Nucleus accumbens (tissue), 56 donors: ENCODE data around the gene KRTAP10-9.
"Not testable (repeated sequence)": the region's sequence is repeated elsewhere in the genome, so short reads cannot be mapped to it uniquely, and the experiment has no call there.

ENCODE experiments used
- DNase-seq, 56 donors: peaks; one replicate each; lab custom pipeline; 2025; lab: John Stamatoyannopoulos, UW

The KRTAP10-9 gene

DNA sequence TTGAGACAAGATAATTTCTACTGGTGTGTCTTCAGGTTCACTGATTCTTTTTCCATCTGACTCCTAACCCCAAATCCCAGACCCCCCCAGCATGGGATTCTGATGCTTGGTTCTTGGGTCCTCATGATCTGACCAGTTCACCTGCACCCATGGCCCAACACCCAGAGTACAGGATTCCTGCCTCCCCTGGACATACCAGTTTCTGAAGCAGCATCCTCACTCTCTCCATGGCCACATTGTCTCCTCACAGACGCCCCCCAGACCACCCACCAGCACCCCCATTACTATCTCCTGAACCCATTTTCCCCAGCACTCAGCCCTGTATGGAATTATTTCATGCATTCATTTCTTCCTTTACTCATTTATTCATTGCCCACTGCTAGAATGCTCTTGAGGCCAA is 30.0 kb downstream of the KRTAP10-9 start:
- DNase-seq, result no peak

DNA sequence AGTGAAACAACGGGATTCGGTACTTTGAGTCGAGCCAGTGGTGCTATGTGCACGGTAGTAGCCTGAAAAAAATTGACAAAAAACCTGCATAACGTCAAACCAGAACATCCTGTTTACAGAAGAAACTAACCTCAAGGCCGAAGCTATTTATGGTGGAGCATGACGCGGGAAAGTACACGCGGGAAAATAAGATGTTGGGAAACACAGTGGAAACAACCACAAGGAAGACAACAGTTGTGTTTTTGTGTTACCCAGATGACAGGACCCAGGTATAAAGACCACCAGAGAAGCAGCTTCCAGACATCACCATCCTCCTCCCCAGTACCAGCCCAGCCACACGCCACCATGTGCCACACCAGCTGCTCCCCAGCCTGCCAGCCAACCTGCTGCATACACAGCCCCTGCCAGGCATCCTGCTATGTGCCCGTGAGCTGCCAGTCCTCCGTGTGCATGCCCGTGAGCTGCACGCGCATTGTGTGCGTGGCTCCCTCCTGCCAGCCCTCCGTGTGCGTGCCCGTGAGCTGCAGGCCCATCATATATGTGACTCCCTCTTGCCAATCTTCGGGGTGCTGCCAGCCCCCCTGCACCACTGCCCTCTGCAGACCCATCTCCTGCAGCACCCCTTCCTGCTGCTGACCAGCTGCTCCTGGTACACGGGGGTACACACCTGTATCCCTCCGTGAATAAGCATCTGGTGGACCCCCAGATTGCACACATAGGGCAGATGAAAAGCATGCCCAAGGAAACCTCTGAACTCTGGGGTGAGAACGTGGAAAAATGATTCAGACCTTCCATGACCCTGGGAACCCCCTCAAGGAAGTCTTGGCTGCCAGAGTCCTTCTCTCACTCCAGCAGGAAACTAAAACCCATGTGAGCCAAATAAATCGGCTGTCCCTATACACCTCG is 31.0 kb downstream of the KRTAP10-9 start, which contains the start of gene KRTAP12-3:
KRTAP12-3 (plus strand) TSS at position 298 of the 906 bp plus-strand sequence; CDS start at position 346, 48 bp downstream.
- no peak for DNase-seq

DNA sequence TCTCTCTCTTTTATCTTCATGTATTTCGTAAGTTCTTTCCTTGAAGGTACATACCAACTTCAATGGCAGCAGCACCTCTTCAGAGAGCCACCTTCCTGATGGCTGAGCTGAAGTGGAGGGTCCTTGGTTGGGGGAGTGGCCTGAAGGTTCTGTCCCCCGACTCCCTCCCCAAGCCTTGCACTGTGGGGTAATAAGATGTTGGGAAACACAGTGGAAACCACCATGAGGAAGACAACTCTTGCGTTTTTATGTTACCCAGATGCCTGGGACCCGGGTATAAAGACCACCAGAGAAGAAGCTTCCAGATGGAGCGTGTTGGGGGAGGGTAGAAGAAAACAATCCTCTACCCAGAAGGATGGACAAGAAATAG is 31.6 kb downstream of the KRTAP10-9 start:
- DNase-seq, result no peak

DNA sequence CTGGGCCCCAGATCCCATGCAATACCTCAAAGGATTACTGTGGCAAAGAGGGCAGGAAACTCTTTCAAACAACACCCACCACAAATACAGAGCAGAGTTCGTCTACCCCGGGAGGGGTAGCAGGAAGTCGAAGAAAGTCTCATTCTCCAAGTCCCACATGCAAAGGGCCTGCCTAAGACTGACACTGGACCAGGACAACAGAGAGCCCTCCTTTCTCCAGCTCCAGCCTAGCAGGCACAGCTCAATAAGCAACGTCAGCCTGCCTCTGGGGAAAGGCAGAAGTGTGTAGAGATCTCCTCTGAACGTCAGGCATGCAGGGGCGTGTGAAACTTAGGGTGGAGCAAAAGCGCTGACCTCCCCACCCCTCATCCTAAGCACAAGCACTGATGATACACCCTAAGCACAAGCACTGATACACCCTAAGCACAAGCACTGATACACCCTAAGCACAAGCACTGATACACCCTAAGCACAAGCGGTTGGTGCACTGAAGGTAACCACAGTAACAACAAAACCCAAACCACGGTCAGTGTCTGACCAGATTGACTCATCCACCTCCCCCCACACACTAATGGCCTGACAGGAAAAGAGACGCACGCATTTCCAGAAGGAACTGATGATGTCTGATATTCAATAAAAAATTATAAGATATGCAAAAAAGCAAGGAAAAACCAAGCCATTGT is 32.2 kb downstream of the KRTAP10-9 start:
- DNase-seq, result no peak

DNA sequence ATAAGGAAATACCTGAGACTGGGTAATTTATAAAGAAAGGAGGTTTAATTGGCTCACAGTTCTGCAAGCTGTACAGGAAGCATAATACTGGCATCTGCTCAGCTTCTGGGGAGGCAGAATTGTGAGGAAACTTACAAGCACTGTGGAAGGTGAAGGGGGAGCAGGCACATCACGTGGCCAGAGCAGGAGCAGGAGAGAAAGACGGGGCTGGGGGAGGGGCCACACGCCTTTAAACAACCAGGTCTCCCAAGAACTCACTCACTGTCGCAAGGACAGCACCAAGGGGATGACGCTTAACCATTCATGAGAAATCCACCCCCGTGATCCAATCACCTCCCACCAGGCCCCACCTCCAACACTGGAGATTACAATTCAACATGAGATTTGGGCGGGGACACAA is 34.7 kb downstream of the KRTAP10-9 start:
- not testable (repeated sequence) for DNase-seq

DNA sequence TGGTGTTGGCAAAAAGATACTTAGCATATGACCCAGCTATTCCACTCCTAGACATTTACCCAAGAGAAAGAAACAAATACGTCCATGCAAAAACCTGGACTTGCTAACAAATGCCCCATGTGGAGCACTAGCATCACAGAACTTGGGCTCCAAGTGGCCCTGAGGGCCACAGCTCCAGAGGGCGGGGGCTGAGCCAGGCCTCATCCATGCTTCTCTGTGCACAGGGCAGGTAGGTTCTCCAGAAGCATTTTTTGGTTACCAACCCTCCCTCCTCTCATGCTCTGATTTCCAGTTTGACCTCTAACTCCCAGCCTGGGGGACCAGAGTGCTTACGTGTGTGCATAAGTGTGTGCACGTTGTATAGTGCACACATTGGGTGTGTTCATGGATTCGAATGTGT is 37.8 kb downstream of the KRTAP10-9 start:
- DNase-seq, result no peak

DNA sequence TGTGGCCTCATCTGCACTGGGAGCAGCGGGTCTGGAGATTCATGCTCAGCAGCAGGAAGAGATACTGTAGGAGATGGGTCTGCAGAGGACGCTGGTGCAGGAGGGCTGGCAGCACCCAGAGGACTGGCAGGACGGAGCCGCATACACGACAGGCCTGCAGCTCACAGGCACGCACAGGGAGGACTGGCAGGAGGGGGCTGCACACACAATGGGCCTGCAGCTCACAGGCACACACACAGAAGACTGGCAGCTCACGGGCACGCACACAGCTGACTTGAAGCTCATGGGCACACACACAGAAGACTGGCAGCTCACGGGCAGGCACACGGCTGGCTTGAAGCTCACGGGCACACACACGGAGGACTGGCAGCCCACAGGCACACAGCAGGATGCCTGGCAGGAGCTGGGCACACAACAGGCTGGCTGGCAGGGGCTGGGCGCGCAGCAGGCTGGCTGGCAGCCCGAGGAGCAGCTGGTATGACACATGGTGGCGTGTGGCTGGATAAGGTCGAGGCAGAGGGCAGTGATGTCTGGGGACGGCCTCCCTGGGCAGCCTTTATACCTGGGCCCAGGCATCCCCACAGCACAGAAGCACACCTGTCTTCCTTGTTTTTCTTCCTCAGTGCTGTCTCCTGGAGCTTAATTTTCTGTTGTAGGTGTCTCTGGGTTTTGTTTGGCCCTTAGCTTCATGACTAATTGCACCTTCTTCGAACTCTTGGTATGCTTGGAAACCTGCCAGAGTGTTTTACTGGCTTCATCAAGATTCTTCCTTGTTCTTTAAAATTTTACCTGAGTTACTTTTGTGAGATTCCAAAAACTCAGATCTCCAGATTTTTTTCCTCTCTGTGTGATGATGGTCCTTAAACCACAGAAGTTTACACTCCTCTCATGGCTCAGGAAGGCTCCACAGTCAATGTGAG is 39.8 kb downstream of the KRTAP10-9 start, which contains the start of gene KRTAP12-2:
KRTAP12-2 (minus strand) TSS at position 527 of the 920 bp plus-strand sequence; CDS start at position 486, 41 bp downstream.
- no peak for DNase-seq

DNA sequence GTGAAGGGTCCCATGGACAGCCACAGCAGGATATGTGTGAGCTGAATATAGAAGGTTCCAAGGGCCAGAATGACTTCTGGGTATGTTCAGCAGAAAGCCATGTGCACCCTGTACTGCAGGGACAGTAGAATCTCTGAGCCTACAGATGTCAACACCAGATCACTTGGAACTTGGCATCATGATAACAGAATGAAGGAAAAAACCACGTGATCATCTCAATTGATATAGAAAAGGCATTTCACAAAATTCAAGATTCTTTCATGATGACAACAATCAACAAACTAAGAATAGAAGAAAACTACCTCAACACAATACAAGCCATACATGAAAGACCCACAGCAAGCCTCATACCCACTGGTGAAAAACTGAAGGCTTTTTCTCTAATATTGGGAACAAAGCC is 40.7 kb downstream of the KRTAP10-9 start:
- DNase-seq, result no peak

DNA sequence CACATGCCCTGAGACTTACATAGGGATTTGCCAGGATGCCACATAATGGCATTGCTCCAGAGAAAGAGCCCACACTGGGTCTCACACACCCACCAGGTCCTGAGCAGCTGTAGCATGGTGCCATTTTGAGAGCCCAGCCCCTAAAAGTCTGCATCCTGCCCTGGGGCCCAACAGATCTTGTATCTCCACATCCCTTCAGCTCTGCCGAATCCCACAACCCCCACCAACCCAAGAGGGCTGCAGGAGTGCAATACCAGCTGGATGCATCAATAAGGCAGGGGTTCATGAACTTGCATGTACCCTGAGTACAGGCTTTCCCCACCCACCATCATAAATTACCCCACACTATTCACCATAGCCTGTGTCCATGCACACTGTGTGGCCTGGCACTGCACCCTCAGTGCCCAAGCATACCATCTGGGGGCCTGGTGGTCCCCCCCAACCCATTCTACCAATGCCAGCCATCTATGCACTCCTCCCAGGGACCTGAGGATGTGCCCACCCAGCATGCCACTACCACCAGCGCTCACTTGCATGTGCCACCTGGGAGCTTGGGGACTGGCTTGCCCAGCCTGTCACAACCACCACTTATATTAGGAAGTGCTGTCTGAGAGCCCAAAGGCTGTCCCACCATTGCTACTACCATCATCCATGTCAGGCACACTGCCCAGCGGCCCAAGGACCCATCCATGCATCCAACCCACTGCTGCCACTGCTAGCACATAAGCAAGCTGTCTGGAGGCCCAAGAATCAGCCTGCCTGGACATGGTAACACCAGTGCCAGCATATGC is 43.9 kb downstream of the KRTAP10-9 start:
- no peak for DNase-seq

DNA sequence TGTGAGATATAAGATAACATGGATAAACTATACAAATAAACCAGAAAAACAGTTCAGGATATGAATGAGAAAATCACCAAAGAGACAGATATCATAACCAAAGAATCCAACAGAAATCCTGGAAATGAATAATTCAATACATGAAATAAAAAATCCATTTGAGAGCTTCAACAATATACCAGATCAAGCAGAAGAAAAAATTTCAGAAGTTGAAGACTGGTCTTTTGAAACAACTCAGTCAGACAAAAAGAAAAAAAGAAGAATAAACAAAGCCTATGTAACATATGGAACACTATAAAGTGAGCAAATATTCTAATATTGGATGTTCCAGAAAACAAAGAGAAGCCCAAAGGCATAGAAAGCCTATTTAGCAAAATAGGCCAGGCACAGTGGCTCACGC is 45.0 kb downstream of the KRTAP10-9 start:
- DNase-seq, result no peak

DNA sequence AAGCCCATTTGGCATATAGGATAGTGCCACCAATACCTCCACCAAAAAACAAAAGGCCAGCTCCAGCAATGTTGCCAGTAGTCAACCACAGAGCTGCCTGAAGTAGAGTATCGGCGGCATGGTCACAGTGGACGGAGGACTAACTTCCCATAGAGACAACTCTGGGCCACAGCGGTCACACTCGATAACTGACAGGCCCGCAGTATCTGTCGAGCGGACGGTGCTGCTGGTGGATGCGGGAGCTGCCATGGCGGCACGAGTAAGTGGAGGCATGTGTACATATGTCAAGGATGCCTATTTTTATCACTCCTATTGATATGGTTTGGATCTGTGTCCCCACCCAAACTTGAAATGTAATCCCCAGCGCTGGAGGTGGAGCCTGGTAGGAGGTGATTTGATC is 51.0 kb downstream of the KRTAP10-9 start:
- DNase-seq, result no peak
